ENCODE data around the gene RAB35.

RAB35 gene

DNA sequence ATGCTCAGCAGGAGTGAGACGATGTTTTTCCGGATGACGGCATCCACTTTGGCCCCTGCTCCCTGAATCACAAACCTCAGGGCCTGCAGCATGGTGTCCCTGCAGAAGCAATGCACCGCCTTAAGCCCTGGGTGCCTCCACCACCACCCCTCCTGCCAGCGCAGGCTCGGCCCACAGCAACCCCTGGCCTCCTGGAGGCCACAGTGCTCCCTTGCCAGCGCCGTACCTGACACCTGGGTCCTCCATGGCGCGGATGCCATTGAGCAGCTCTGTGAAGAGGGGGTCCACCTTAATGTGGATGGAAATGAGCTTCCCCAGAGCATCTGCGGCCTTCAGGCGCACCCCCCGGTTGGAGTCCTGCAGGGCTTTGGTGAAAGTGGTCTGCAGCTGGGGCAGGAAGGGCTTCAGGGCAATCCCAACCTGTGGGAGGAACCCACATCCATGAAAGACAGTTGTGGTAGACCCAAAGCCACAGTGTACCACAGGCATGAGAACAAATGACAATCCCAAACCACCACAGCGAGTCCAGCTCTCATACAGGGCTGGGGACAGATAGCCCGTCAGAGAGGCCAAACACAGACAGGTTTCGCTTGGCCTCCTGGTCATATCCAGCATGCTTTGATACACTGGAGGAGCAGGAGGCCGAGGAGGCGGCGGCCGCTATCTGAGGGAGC is 17.9 kb upstream of the RAB35 start:
- FAIRE-seq = no peak
- no peak for DNase-seq (ENCODE audit: insufficient read length, low spot score)

DNA sequence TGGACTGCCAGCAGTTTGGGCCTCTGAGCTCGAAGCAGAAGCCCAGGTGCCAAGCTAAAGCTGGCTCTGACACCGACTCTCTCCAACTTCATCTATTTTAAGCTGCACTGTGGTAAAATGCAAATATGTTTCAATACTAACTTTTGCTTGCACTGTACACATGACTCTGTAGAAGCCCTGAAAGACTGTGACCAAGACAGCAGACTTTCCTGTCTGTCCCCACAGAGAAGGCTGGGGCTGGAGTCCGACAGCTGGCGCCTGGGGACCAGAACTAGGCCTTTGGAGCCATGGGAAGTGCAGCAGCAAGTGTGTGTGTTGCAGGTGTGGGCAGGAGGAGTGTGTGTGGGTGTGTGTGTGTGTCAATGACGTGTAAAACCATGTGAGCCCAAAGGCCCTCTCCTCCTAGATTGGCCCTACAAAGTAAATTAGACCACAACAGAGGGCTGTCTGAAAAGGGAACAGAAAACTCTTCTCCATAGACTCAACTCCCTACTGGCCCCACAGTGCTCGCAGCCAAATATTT is 16.4 kb upstream of the RAB35 start:
- FAIRE-seq (peak; percentile 100), DNase-seq (ENCODE audit: insufficient read length, low spot score) (peak; percentile 67)

DNA sequence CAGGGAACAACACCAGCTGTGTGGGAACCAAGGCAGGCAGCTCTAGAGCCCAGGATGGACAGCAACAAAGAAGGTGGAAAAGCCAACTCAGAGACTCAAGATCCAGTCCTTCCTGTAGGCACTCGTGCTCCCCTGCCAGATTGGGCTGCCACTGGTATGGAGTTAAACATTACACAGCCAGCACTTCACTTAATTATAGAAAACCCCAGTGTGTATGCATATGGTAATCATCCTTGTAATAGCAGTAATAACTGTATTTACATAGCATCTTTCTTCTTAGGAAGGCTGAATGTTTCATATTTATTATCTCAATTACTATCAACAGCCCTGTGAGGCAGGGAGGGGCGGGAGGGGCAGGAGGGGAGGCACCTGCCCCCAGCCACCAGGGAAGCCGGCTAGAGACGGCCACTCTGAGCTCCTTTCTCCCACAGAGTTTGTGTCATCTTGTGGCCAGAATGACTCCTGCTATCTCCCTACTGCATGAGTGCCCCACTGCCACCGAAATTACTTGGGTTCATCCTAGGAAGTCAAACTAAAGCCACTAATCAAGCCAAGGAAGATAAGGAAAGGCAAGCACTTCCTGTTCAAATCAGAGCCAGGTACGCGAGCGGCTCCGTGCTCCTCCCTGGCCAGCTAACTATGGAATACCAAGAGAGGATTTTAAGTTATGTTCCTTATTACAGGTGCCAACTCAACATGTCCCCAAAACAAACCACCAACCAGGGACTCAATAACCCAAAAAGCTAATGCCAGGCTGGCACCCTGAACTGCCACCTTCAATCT is 15.7 kb upstream of the RAB35 start:
- no peak for DNase-seq (ENCODE audit: insufficient read length, low spot score)
- FAIRE-seq = peak; percentile 78

DNA sequence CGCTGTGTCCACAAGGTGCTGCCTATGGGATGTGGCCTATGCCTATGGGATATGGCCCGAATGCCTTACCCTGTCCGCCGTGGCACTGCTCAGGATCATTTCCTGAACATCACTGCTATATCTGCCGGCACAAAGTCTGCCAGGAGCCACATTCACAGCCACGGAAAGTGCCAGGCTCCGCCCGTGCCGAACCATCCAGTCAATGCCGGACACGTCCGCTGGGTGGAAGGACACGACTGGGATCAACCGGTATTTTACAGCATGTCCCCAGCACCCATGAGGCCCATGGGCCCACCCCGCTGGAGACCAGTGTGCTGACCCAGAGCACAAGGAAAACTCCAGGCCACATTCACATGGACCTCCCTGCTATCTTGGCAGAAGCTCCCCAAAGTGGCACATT is 14.6 kb upstream of the RAB35 start:
- DNase-seq (ENCODE audit: insufficient read length, low spot score) = no peak
- no peak for FAIRE-seq

DNA sequence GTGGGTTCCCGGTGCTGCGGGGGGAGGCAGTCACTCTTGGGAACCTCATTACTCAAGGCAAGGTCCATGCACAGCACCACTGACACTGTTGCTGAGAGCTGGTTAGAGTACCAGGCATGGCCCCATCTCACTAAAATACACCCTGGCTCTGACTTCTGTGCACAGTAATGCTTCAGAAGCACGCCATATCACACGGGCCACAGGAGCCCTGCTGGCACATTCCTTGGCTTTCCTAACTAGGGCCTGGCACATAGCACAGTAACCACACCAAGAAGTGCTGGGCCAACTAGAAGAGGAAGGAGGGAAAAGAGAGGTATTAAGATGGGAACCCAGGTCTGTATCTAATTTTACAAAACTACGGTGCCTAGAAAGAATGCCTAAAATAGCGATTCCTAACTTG is 13.5 kb upstream of the RAB35 start:
- no peak for DNase-seq (ENCODE audit: insufficient read length, low spot score)
- no peak for FAIRE-seq

DNA sequence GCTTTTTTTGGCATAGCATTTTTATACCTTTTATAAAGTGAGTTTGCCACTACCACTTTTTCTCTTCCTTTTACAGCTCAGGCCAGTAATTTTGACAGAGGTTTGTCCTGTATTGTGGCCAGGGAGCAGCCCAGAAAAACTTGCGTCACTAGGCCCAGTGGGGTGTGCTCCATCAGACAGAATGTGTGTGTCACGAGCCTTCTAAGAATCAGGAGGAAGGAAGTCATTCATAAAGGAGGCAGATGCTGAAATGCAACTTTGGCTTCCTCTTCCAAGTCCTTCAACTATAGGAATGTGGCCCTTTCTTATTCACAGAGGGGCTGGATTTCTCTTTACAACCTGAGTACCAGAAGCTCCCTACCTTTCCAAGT is 10.1 kb upstream of the RAB35 start:
- no peak for DNase-seq (ENCODE audit: insufficient read length, low spot score)
- FAIRE-seq = no peak

DNA sequence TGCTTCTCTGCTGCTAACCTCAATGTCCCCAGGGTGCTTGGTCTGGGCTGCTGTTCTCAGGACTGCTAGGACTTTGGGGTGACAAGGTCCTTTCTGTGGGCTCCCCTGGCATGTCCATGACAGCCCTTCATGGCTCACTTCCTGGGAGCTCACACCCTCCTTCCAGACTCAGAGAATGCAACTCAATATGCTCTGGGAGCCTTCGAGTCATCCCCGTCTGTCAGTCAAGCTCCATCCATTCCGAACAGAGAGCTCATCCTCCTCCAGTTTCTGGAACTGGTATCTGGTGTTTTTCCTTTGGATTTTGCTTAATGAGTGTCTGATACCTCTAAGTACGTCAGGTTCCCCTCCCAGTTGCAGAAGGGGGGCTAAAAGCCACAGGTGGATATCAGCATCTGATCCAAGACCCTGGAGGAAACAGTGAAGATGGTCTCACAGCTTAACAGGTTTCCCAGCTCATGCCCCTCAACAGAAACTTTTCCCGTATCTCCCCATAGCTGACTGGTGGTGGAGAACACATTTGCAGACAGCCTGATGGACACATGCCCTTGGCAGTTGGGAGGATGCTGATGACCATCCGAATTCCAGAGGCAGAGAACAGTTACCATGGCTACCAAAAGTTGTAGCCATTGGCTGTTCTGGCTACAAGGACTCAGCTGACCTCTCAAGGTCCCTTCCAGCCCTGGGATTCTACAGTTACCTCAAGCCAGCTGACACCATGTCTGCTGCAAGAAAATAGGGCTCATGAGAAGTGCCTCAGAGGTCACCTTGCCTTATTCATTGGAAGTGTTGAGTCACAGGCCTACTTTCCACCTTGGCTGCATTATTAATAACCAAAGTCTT is 9.5 kb upstream of the RAB35 start:
- FAIRE-seq = no peak
- no peak for DNase-seq (ENCODE audit: insufficient read length, low spot score)

DNA sequence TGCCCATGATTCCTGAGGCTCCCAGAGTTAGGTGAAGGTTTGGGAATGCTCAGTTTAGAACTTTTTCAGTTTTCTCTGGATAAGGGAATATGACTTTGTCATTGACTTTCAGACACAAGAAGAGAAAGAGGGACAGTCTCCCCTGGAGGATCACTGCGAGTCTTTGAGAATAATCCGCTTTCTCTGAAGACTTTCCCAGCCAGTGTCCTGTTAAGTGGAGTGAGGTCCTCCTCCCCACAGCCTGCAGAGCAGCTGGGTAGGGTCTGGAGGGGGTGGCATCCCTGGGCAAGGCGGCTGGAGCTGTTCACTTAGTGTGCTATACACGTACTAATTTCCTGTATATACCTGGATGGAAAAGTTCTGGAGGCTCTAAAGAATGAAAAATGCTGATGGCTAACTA is 8.5 kb upstream of the RAB35 start:
- DNase-seq (ENCODE audit: insufficient read length, low spot score) = no peak
- no peak for FAIRE-seq

DNA sequence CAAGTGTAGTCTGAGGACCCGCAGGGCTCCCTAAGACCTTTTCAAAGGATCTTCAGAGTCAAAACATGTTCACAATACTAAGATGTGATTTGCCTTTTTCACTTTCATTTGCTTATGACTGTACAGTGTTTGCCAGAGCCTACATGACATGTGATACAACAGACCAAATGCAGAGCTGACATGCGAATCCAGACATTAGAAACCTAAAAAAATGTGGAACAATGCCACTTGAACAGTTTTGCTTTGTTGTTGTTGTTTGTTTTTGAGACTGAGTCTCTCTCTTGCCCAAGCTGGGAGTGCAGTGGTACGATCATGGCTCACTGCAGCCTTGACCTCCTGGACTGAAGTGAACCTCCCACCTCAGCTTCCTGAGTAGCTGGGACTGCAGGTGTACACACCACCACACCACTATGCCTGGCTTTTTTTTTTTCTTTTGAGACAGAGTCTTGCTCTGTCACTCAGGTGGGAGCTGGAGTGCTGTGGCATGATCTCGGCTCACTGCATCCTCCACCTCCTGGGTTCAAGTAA is 5.3 kb upstream of the RAB35 start:
- DNase-seq (ENCODE audit: insufficient read length, low spot score) (no peak), FAIRE-seq (peak; percentile 88)

DNA sequence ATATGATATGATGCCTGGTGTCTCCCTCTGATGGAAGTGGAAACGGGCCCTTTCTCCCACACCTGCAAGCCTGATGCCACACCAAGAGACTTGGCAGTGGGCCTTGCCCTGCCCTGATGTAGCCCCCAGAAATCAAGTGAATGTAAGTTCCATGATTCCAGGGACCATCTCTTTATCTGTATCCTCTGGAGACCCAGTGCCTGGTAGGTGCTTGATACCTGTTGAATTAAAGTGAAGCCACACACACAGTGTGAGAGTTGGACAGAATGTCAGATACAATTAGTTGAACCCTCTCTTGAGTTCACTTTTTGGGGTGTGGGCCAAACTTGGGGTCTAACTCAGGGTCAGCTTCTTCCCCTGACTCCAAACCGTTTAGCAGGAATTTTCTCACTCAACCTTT is 4.8 kb upstream of the RAB35 start:
- DNase-seq (ENCODE audit: insufficient read length, low spot score) = no peak
- FAIRE-seq = peak; percentile 4

DNA sequence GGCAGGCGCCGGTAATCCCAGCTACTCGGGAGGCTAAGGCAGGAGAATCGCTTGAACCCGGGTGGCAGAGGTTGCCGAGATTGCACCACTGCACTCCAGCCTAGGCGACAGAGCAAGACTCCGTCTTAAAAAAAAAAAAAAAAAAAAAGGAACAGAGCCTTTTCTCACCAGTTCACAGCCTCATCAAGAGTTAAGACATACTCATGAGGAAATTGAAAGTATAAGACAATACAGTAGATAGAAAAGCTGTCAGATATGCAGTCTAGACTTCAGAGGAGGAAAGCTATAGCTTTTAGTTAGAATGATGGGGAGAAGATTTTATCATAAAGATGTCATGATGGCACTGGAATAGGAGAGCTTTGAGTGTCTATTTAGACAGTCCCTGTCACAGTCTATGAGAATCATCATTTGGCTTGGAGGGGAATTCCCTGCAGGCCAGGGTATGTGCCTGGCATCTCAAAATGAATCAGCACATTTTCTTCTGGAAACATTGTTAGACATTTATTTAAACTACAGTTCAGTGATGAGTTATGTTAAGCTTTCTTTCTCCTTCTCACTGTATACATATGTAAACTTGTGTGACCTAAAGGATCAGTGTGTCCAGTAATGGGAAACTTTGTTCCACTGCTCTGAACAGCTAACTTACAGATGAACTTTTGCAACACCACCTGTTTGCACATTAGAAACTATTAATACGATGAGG is 2.9 kb upstream of the RAB35 start:
- DNase-seq (ENCODE audit: insufficient read length, low spot score) (no peak), FAIRE-seq (peak; percentile 70)

DNA sequence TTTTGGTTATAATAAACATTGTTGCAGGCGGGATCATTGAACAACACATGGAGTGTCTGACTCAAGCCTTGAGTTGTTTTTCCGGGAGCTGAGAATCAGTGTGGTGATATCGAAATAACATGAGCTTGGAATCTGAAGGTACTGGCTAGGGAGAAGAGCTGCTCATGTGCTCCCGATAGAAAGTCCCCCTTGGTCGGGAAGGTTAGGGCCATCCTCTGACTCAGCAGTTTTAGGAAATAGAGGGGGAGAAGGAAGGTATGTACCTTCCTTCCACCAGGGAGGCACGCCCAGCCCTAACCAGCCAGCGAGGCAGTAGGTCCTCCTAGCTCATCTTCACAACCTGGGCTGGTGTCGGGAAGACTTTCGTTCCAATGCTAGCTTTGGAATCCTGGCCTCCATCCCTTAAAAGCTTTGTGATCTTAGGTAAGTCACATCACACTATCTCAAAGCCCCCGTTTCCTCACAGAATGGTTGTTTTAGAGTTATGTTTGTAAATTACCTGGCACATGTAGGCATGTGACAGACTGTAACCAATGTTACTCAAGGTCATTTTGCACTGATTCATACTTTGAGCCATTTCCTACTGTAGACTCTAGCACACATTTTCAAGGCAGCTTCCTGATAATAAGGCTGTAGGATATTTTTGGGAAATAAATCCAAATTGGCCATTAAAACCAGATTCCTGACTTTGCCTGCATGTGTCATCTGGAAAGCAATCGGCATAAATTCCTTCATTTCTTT is 1.9 kb upstream of the RAB35 start:
- no peak for FAIRE-seq
- no peak for DNase-seq (ENCODE audit: insufficient read length, low spot score)

DNA sequence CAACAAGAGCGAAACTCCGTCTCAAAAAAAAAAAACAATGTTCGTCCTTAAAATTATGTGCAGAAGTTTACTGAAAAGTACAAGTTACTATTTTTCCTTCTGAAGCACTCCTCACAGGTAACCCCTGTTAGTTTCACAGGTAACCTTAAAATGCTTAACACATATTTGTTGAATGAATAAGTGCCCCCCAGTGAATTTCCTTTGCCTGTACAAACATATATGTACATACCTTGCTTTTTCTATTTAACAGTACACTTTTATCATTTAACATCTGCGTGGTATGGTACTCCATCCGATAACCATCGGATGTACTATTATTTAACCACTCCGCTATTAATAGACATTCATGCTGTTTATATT is 1.4 kb upstream of the RAB35 start:
- FAIRE-seq = no peak
- DNase-seq (ENCODE audit: insufficient read length, low spot score) = no peak

DNA sequence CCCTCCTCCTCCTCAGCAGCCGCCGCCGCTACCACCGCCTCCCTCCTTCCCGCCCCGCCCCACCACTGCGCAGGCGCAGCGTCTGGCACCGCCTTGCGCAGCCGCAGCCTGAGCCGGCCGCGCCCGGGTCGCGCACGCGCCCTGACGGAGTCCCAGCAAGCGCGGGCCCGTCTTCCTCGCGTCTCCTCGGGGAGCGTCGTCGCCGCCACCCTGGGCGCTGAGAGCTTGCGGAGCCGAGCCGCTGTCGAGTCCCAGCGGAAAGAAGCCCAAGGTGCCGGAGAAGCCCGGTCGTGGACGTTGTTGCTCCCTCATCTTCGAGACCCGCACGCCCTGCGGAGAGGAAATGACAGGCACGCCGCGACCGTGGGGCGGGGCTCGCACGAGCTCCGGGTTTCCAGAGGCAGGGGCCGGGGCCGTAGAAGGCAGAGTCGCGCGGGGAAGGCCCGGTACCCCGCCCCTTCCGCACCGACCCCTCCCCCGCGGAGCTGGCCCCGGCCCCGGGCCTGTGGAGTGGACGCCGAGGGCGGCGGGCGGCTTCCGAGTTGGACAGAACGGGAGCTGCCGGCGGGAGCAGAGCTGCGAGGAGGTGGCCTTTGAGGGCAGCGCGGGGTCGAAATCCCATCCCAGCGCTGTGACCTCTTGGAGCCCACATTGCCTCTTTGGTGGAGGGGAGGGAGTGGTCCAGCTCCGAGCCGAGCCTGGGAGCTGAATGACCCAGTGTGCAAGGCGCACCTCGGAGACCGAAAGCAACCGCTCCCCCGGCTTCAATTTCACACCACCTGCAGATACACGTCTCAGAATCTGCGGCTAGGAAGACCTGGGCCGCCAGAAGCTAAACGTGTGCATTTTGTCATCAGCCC is 469 bp upstream of the RAB35 start:
- peak; percentile 91 for DNase-seq (ENCODE audit: insufficient read length, low spot score)
- FAIRE-seq = peak; percentile 59

DNA sequence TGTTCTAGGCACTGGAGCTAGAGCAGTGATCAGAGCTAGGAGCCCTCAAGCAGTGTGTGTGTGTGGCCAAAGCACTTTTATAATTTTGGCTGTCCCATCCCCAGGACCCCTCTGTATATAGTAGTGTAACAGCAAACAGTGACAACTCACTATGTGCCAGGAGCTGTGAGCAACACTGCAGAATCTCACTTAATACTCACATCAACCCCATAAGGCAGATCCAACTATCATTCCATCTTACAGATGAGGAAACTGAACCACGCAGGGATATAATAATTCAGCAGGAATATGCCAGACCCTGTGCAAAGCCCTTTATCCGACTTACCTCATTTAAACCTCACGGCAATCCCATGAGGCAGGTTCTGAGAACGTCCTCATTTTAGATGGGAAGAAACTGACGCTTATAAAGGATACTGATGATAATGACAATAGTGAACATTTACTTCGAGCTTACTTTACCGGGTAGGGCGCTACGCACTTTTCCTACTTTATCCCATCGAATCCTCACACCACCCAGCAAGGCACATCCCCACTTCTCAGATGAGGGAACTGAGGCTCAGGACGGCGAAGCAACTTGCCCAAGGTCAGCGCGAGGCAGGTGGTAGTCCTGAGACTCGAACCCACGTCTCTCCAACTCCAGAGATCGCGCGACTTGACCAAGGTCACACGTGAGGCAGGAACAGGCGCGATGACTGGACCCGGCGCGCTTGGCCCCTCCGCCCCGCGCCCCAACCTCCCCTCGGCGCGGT is 687 bp downstream of the RAB35 start:
- DNase-seq (ENCODE audit: insufficient read length, low spot score) = no peak
- no peak for FAIRE-seq

DNA sequence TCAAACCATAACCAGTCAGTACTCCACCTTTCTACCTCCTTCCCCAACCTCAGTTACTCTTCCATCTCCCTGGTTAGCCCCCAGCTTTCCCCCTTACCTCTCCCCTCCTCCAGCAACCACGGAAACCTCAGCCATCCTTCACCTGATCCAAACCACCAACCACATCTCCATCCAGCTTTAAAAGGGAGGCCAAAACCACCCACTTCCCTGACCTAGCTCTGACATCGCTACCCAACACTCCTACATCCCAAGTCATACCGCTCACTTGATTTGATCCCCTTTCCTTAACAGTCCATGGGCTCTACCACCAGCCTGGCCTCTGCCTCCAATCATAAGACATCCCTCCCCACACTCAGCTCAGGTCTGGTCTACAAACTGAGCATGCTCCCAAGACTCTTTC is 1.5 kb downstream of the RAB35 start:
- FAIRE-seq = no peak
- no peak for DNase-seq (ENCODE audit: insufficient read length, low spot score)

DNA sequence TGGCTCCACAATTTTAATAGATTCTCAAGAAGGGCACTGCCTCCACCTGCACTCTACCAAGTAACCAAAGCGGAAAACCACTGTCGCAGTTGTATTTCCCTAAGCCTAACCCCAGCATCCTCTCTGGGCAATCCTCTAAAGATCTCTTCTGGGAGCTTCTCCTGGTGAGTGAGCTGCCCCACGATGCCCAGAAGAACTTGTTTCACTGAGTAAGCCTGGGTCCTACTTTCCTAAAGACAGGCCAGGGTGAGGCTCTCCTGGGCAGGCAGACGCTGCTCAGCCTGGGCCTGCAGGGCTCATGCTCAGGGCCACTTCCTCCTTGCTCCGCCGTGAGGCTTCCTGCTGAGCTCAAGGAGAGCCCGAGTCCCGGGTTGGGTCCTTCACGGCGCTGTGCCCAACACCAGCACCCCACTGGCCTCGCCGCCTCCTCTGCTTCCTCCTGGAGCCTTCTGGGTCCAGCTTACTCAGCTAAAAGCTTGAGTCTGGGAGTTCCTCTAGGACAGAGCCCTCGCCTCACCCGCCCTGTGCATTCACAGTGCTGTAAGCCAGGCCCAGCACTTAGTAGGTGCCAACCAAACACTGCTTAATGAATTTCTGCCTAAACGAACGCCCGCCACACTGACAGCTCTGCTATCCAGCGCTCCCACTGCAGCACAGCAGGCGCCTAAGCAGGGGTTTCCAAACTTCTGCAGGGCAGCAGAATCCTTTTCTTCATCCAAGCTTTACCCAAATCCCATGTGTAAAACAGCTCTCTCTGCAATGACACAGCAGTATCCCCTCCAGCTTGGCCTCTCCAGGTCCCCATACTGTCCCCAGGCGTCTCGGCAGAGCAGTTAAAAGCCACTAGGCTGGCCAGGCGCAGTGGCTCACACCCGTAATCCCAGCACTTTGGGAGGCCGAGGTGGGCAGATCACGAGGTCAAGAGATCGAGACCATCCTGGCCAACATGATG is 5.7 kb downstream of the RAB35 start:
- FAIRE-seq (peak; percentile 94), DNase-seq (ENCODE audit: insufficient read length, low spot score) (no peak)
